Glutamatergic neuron (in vitro differentiated cells): Measurements from ENCODE around the gene PCDHGA1. TPM values are rescaled to one million over a fixed set of nuclear protein-coding genes. Genes with fewer than 3 reads are reported as not detected.

Experiments used
- DNase-seq: peaks from one replicate; pipeline ENCODE4 v3.0.0; 2022
- H3K27ac Mint-ChIP-seq: one replicate; pipeline ENCODE4 v1.8.0; 2020; ENCODE audit warnings: mild to moderate bottlenecking, mixed read lengths, inconsistent platforms; ENCODE audit not compliant: unreplicated experiment
- H3K27me3 Mint-ChIP-seq: one replicate; pipeline ENCODE4 v1.8.0; 2020; ENCODE audit warnings: mild to moderate bottlenecking, moderate library complexity, mixed read lengths, inconsistent platforms; ENCODE audit not compliant: unreplicated experiment
- H3K36me3 Mint-ChIP-seq: one replicate; pipeline ENCODE4 v1.8.0; 2020; ENCODE audit warnings: mild to moderate bottlenecking, mixed read lengths, inconsistent platforms; ENCODE audit not compliant: unreplicated experiment
- H3K4me1 Mint-ChIP-seq: one replicate; pipeline ENCODE4 v1.8.0; 2020; ENCODE audit warnings: mild to moderate bottlenecking, low read depth, mixed read lengths, inconsistent platforms; ENCODE audit not compliant: unreplicated experiment
- H3K4me3 Mint-ChIP-seq: one replicate; pipeline ENCODE4 v1.8.0; 2020; ENCODE audit warnings: mild to moderate bottlenecking, mixed read lengths, inconsistent platforms; ENCODE audit not compliant: unreplicated experiment
- H3K9me3 Mint-ChIP-seq: one replicate; pipeline ENCODE4 v1.8.0; 2020; ENCODE audit warnings: mild to moderate bottlenecking, moderate library complexity, mixed read lengths, inconsistent platforms; ENCODE audit not compliant: unreplicated experiment
- CTCF ChIP-seq: fragments of 200-600 bp; sonication (generic); IDR thresholded peaks from one replicate; pipeline ENCODE4 v1.5.0; 2021; ENCODE audit not compliant: partially characterized antibody, unreplicated experiment
- total RNA-seq: library from RNA; stranded (reverse); fragmentation: NEBNext Ultra II Directional; extraction: Animal tissue kit (Norgen Biotek cat#: 25700); gene quantifications from one replicate; pipeline ENCODE4 v1.2.1, GENCODE V29; 2021; ENCODE audit not compliant: unreplicated experiment

PCDHGA1 gene
- total RNA-seq, 1 donor from 2014 or later = 4.6 TPM

- no peak overlapping the region for H3K27ac Mint-ChIP-seq
Observed at GRCh38 chr5:141528291-141528984, 198.1 kb downstream of the PCDHGA1 start.

GRCh38 chr5:141529002-141529401 is 198.7 kb downstream of the PCDHGA1 start:
- H3K9me3 Mint-ChIP-seq = peaks cover 5% of the 10 kb centered on the region
- peaks cover 18% of the 10 kb centered on the region for H3K4me1 Mint-ChIP-seq
- no peaks in the 10 kb centered on the region for H3K27me3 Mint-ChIP-seq
- DNase-seq = no peak
- no peak overlapping the region for H3K27ac Mint-ChIP-seq
- no peaks in the 10 kb centered on the region for H3K36me3 Mint-ChIP-seq
- no peak overlapping the region for H3K4me3 Mint-ChIP-seq
- TF ChIP-seq CTCF = no peak

More at GRCh38 chr5:141528291-141528984, 198.1 kb downstream of the PCDHGA1 start:
- no peak for DNase-seq
- Mint-ChIP-seq H3K4me1 (peaks cover 20% of the 10 kb centered on the region), H3K36me3 (no peaks in the 10 kb centered on the region), H3K27me3 (no peaks in the 10 kb centered on the region), H3K4me3 (peak overlapping the region; percentile 16), H3K9me3 (peaks cover 5% of the 10 kb centered on the region)
- no peak for TF ChIP-seq CTCF

GRCh38 chr5:141529873-141530272 is 199.6 kb downstream of the PCDHGA1 start:
- no peak for TF ChIP-seq CTCF
- H3K36me3 Mint-ChIP-seq = no peaks in the 10 kb centered on the region
- peaks cover 6% of the 10 kb centered on the region for H3K9me3 Mint-ChIP-seq
- no peak for DNase-seq
- H3K27me3 Mint-ChIP-seq = no peaks in the 10 kb centered on the region
- H3K27ac Mint-ChIP-seq = no peak overlapping the region
- H3K4me1 Mint-ChIP-seq = peaks cover 12% of the 10 kb centered on the region
- H3K4me3 Mint-ChIP-seq = no peak overlapping the region

- Mint-ChIP-seq H3K9me3 (peaks cover 3% of the 10 kb centered on the region), H3K27me3 (no peaks in the 10 kb centered on the region), H3K36me3 (no peaks in the 10 kb centered on the region), H3K4me1 (peaks cover 4% of the 10 kb centered on the region), H3K4me3 (no peak overlapping the region), H3K27ac (no peak overlapping the region)
- TF ChIP-seq CTCF = no peak
- no peak for DNase-seq
Observed at GRCh38 chr5:141532726-141533125, 202.4 kb downstream of the PCDHGA1 start.

- Mint-ChIP-seq H3K27me3 (no peaks in the 10 kb centered on the region), H3K4me1 (peaks cover 2% of the 10 kb centered on the region), H3K27ac (no peak overlapping the region), H3K9me3 (peaks cover 3% of the 10 kb centered on the region), H3K36me3 (no peaks in the 10 kb centered on the region), H3K4me3 (no peak overlapping the region)
- DNase-seq = no peak
- no peak for TF ChIP-seq CTCF
Observed at GRCh38 chr5:141533897-141534296, 203.6 kb downstream of the PCDHGA1 start.
